Measurements from ENCODE around the gene SOX13.

DNA sequence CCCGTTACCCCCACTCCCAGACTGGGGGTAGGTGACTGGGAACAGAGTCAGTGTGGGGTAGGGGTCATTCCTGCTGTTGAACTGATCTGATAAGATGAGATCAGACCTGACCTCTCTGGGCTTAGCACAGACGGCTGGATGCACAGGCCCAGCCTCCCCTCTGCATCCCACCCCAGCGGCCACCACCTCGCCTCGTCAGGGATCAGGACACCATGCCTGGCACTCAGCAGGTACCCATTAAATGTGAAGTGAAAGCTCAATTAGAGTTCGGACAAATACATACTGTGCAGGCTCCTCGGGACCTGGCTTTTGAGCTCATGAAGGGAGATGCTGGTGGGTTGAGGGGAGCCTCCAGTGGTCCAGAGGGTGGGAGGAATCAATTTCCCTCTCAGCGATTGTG, 15.7 kb downstream of the SOX13 start:
- TF ChIP-seq POLR2A (IDR thresholded peaks at IDR 0.05; ENCODE audit: low read length) (no peak), GATA1 (IDR thresholded peaks at IDR 0.05; ENCODE audit: low read depth, low read length) (no peak)

Measured in erythroblast (primary cell).